8988T (cell line): ENCODE measurements around the gene PRKCE.
A peak's percentile ranks its signal among the peaks of the same experiment; 100 is the strongest.

Experiments
- DNase-seq: peaks from one replicate; pipeline ENCODE4 v3.0.0; 2011

PRKCE gene

DNA sequence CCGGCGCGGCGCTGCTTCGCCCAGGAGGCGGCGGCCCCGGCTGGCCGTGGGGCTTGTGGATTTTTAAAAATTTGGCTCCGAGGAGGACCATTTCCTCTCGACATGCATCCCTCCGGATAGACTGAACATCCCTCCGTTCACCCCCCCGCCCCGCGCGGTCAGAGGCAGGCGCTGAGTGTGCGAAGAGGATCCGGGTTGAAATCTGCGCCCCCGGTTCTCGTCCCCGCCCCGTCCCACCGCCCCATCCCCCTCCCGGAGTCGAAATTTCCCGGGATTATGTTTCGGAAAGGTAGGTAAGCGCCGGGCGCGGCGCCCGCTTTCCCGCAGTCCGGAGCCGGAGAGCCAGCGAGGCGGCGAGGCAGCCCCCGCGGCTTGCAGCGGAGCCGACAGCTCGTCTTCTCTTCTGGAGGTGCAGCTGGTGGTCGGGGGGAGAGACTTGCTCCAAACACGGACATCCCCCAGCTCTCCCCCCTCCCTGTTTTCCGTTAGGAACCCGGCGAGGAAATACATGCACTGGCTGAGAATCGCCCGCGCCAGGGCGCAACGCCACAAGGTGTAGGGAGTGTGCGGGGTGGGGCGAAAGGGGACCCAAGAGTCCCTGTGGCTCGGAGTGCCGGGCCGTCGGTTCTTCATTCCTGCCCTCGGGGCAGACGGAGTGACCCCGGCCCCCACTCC is at the start of gene PRKCE:
PRKCE (plus strand) TSS at position 261 of the 675 bp plus-strand sequence.
- DNase-seq, result peak; percentile 51

DNA sequence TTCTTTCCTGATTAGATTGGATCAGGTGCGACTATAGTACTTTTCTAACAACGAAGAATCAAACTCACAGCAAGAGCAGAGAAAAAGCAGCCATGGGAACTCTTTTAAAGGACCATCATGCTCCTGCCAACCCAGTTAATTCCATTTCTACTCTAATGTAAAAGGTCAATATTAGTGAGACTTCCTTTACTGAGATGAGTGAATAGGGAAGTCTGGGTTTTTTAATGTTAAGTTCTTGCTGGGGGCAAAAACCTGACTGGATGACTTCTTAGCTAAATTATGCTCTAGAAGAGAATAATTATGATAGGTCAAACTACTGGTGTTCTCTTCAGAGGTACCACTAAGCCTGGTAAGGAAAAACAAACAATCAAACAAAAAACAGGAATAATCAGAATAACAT is 48.9 kb upstream of the PRKCE start:
- DNase-seq, result no peak

DNA sequence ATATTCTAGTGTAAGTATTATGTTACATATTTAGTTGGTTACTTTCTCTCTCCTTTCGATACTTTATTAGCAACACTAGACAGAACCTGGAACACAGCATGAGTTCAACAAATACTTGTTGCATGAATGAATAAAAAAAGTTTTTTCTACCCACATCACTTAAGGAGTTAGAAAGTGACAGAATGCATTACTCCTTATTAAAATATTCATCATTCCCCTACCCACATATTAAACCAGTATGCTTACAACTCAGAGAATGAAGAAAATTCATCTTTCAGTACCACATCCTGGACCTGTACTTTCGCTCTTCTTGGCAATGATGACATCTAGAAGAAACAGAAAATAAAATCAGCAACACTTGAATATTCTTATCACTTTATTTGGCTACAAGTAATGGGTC is 46.4 kb upstream of the PRKCE start:
- no peak for DNase-seq

DNA sequence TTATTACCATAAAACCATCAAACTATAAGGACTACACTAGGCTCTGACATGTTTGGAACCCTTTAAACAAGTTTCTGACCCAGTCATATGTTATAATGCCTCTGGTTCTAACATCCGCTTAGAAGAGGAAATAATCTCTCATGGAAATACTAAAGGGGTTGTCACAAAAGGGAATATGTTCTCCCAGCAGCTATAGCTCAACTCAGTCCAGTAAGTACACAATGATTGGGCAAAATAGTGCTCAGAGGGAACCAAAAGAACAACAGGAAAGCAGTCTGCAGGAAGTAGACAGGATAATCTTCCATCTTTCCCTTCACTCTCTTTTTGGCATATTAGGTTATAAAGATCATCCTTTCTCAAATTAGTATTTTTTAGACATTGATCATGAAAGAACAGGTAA is 44.7 kb upstream of the PRKCE start:
- no peak for DNase-seq

DNA sequence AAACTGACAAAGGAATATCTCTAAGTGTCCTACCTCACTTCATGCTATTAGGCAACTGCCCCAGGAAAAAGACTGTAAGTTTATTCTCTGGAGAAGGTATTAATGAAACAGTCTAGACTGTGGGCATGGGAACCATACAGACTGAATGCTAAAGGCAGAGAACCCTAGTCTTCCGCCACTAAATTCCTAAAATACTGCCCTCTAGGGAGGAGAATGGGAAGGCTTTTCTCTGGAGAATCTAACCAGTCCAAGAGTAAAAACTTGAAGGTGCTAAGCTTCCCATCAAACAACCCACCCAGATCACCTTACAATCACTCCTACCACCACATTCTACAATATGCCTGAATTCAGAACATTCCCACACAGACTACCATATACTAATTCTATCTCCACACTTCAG is 43.8 kb upstream of the PRKCE start:
- DNase-seq, result peak; percentile 30

DNA sequence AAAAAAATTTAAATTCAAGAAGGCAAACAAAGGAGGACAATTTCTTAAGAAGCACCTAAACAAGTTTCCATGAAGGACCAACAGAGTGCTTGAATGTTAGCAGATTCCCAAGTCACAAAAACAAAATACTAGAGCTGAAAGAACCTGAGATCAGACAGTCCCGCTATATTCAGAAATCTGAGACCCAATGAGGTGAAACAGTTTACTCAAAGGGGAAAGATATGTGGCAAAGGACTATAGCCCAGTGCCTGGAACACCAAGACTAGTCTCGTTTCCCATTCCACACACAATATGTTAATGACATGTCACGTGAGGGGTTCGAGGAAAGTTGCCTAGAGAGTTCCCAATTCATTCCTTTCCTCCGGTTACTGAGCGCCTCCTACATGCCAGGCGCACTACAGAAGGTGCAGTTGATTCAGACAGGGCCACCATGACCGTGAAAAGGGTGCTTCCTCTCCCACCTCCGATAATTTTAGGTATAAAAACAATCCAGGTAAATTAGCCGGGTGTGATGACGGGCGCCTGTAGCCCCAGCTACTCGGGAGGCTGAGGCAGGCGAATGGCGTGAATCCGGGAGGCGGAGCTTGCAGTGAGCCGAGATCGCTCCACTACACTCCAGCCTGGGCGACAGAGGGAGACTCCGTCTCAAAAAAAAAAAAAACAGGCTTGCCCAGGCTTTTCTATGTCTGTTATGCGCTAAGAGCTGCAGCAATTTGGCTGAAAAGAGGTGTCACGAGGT is 41.0 kb upstream of the PRKCE start:
- peak; percentile 15 for DNase-seq

DNA sequence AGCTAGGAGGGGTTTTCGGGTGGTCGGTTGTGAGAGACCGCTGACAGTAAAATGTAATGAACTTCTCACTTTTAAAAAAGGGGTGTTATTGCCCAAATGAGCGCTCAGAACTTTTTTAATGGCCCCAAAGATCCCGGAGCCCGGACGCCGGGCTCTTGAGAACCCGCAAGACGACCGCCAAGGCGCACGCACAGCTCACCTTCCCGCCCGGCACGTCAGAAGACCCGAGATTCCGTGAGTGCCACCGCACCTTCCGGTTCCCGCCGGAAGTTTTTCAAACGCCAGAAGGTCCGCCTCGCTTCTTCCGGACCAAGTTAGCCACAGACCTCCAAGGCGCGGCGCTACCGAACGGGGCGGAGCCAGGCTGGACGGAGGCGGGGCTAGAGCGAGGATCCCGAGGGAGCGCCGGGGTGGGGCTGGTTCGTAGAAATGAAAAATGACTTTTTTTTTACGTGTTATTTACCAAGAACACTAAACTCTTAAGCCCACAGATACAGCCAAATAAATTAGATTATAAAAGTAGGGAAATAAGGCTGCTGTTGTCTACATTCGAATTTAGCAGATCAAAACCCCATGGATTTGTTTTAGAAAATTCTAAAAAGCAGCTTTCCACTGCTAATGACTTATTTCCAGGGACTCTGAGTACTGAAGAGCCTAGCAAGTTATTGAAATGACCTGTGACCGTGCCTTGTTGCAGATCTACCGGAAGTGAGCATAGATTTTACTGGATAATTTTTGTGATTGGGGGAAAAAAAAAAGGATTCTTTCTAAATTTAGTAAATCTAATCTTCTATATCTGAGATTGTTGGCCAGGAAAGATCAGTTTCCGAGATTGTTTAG is 40.2 kb upstream of the PRKCE start, which contains the start of gene SRBD1:
SRBD1 (minus strand) TSS at position 248 of the 840 bp plus-strand sequence. CDS start 5,826 bp downstream, outside the sequence.
- peak; percentile 37 for DNase-seq

DNA sequence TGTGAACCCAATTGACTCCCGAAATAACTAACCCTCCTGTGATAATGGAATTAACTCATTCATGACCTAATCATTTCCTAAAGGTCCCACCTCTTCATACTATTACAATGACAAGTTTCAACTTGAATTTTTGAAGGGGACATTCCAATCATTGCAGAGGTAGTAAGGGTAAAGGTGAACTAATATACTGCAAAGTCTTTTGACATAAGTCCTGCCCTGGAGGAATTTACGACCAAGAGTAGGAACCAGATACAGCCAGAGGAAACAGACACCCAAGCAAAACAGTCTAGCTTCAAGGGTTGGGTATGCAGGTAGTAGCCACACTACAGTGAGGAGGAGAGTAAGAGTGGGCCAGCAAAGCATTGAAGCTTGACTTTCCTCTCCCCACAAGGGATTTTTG is 39.2 kb upstream of the PRKCE start:
- no peak for DNase-seq

DNA sequence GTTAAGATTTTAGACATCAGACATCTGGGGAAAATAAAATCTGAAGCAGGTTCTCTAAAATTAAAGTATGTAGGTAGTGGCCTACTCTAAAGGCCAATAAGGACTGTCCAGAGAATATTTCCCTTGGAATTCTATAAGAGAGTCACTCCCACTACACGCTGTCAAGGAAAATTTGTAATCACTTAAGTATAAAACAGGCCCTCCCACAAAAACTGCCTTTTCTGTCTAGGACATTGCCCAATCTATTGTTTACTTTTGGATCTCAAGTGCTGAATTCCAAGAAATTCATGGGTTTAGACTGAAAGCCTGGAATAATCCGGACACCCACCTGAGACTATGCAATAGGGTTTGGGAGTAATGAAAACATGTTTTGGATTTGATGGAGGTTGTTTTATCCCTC is 38.7 kb upstream of the PRKCE start:
- no peak for DNase-seq

DNA sequence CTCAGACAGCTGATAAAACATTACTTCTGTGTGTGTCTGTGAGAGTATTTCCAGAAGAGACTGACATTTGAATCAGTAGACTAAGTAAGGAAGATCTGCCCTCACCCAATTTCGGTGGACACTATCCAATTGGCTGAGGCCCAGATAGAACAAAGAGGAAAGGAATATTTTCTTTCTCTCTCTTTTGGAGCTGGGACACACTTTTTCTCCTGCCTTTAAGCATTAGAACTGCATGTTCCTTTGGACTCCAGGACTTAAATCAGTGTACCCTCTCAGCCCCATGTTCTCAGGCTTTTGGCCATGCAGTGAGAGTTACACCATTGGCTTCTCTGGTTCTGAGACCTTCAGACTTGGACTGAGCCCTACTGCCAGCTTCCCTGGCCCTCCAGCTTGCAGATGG is 37.1 kb upstream of the PRKCE start:
- DNase-seq, result no peak

DNA sequence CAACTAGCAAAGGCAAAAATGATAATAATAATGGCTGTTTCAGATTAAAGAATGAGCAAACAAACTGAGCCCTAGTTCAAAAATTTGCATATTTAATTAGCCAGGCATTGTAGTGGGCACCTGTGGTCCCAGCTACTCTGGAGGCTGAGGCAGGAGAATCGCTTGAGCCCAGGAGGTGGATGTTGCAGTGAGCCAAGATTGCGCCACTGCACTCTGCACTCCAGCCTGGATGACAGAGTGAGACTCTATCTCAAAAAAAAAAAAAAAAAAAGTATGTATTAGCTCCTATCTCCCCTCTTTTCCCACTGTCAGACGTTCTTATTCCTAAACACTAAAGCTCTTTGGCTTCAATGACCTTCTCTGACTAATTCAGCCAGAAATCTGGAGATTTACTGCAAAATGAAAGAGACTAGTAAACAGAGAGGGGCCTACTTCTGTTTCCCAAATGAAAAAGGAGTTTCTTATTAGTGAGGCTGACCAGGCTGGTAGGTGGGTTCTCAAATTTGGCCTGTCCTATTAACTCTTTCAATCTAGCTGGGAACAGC is 36.5 kb upstream of the PRKCE start:
- no peak for DNase-seq

DNA sequence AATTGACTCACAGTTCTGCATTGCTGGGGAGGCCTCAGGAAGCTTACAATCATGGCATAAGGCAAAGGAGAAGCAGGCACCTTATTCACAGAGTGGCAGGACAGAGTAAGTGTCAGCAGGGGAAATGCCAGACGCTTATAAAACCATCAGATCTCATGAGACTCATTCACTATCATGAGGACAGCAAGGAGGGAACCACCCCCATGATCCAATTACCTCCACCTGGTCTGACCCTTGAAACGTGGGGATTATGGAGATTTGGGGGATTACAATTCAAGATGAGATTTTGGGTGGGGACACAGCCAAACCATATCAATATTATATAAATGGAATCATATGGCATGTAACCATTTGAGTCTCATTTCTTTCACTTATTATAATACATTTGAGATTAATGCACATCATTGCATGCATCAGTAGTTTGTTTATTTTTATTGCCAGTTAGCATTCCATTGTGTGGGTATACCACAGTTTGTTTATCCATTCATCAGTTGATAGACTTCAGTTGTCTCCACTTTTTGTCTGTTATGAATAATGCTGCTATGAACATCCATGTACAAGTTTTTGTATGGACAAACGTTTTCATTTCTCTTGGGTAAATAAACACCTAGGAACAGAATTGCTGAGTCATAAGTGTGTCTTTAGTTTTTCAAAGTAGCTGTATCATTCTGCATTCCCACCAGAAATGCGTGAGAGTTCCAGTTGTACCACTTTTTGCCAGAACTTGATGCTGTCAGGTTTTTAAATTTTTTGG is 34.6 kb upstream of the PRKCE start:
- DNase-seq, result no peak

DNA sequence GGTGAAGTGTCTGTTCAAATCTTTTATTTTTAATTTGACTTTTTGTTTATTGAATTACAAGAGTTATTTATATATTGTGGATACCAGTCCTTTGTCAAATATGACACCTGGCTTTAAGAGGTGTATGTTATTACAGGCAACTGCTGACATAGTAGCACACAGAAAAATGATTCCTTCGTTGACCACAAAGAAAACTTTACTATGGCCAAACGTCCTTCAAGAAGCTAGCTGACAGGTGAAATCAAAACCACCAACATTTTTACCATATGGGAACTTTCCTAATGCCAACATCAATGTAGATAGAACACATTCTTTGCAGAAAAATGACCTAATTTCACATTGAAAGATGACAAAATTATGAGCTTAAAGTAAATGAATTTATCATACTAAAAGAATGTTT is 34.0 kb upstream of the PRKCE start:
- no peak for DNase-seq

DNA sequence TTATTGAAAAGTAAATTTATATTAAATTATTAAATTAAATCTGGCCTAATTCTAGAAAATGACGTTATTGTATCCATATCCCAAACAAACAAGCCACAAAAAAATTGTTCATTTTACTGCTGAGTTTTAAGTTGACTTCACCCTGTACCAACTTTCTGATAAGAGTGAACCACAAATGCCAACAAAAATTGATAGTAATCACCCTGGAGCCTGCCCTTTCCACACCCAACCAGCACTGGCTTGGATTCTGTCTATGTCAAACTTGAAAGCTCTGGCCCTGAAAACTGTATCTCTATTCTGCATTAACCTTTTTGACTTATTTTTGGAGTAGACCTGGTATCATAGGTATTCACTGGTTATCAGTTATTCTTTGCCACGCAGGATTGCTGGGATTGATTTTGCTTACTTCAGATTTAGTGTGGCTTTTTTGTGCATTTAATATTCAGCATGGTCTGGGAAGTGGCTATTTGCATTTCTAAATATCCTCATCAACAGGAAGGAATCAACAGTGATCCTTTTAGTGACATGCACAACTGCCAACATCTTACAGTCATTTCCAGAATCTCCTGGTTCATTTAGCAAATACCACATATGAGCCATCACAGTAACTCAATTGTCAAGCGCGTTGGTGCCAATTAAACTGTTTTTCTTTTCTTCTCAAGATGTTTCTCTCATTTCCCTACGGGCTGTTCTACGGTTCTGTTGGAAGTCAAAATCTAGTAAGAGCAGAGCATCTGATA is 29.0 kb upstream of the PRKCE start:
- DNase-seq, result no peak

DNA sequence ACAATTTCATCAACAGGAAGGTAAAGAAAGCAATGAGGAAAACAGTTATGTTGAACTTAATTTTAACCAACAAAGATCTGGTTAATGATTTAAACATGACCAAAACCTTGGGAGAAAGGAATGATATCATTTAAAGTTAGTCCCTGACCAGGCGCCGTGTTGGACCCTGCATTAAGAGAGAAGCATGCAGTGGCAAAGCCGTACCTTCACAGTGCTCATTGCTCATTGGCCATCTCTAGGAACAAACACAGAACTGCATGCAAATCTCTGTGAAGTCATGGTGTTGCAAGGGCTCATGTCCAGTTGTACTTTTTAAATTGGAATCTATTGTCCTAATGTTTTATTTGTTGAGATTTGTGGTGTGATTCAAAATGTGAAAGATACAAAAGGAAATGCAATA is 28.4 kb upstream of the PRKCE start:
- no peak for DNase-seq

DNA sequence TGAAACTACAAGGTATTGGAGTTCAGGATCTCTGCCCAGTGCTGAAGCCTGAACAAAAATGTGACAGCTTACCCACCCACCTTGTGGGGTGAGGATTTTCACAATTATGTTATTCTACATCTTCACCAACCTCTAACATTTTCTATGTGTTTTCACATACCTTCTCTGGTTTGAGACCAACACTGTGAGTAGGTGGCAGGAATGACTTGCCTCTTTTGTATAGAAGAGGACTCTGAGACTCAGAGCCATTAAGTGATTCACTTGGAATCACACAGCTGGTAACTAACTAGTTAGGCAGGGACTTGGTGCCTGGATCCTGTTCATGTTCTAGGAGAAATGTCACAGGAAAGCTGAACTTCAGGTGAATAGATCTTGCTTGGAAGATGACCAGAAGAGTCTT is 25.7 kb upstream of the PRKCE start:
- DNase-seq, result no peak

DNA sequence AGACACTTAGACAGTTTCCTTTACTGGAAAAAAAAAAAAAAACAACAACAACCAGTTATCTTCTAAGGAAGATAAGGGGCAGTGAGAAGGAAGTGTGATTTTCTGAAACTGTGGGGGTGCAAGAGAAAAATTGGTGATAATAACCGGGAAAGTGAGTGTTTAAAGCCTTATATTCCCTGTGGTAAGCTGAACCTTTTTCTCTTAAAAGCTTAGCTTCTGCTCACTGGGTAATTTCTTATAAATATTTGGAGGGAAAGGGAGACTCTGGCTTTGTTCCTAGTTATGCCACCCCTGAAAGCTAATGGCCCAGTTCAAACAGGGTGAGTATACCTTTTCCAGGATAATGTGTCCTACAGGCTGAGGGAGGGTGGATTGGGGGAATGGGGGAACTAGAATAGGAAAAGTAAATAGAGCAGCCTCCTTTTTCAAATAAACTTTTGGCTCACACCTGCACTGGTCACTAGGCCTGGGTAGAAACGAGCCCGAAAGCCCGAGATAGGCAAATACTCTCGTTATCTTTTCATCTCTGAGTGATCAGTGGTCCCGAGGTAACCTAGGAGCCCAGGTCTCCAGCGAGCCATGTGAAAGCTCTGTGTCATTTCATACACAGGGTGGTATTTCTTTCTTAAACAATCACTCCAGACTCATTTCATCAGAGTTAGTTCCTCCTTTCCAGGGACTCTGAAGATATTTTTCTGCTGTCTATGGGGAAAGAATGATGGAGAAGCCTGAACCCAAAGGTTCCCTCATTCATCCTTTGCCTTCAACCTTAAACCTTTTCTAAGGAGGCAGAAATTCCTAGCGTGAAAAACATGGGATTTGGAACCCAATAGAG is 24.9 kb upstream of the PRKCE start:
- DNase-seq, result no peak

DNA sequence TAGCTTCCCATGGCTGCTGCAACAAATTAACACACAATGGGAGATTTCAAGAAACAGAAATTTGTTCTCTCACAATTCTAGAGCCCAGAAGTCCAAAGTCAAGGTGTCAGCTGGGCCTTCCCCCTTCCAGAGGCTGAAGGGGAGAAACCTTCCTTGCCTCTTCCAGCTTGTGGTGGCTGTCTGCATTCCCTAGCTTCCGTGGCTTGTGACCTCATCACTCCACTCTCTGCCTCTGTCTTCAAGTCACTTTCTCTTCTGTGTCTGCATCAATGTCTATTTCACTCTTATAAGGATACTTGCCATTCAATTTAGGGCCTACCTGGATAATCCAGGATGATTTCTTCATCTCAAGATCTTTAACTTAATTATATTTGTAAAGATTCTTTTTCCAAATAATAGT is 23.6 kb upstream of the PRKCE start:
- DNase-seq, result no peak

DNA sequence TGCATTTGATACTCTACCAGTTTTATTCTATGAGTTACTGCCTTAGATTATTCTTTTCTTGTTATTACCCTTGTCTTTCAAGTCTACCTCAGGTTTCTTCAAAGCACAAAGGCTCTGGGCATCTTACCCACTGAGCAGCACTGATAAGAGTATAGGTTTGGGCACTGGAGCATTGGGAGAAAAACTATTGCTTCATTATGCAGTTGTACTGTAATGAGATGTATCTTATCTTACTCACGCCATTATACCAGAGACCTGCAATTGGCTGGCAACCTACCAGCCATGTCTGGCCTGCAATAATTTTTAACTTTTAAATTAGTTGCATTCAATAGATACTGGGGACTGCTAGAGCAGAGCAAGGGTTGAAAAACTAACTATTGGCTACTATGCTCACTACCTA is 21.5 kb upstream of the PRKCE start:
- DNase-seq, result no peak

DNA sequence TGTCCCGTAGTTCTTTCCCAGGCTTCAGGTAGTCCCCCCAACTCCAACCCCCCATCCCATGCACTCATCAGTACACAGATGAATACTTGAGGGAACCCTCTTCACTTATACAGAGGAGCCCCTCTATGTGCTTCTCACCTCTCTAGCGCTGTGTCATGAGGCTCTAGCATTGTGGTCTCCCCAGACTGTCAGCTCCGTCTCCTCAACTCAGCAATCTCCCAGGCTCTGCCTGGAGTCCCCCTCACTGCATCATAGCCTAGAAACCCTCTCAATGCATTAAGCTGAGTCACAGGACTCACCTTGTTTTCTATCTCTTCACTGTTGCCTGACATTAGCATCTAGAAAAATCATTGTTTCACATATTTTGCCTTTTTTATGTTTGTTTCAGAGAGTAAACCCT is 20.2 kb upstream of the PRKCE start:
- no peak for DNase-seq

DNA sequence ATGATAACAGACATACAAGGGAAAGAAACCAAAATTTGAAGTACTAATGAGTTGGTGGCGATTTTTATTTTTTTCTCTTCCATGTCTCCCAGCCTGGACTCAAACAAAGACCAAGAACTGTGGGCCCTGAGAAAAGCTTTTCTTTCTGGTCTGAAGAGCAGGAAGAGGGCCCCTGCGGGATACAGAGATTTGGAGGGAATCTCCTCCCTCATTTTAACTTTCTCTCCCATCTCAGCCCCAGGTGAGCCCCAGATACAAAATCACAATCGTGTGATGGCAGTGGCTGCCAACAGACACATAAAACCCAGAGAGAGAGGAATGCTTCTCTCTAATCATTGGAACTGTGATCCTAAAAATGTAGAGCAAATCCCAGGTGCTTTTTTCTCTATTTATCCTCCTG is 19.5 kb upstream of the PRKCE start:
- DNase-seq, result no peak
